GM10266 (cell line): Measurements from ENCODE around the gene THAP2.
A peak's percentile ranks its signal among the peaks of the same experiment; 100 is the strongest.

Source experiments
- DNase-seq: peaks from one replicate; pipeline ENCODE4 v3.0.0; 2012; ENCODE audit errors: extremely low spot score
- TF ChIP-seq, protein P1 (sequence below): IDR thresholded peaks from 2 replicates; pipeline ENCODE4 v1.5.1; 2012; ENCODE audit warnings: mild to moderate bottlenecking, low read depth; ENCODE audit not compliant: control insufficient read depth, insufficient read depth; ENCODE audit errors: missing control alignments

The THAP2 gene

DNA sequence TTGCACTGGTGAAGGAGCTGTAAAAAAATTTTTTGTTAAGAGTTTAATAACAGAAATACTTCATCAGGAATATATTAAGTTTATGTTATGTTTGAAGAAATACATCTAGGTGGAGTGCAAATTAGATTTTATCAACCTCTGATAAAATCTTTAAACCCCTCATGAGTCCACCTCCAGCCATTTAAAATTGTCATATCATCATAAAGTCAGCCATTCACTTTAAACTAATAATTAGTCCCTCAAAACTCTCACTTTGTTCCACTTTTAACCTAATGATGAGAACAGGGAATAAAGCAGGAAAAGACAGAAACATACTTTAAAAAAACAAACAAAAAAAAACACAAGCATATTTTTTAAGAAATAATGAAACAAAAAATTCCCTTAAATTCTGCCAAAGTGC lies 25.6 kb upstream of the THAP2 start:
- TF ChIP-seq, protein P1, sequence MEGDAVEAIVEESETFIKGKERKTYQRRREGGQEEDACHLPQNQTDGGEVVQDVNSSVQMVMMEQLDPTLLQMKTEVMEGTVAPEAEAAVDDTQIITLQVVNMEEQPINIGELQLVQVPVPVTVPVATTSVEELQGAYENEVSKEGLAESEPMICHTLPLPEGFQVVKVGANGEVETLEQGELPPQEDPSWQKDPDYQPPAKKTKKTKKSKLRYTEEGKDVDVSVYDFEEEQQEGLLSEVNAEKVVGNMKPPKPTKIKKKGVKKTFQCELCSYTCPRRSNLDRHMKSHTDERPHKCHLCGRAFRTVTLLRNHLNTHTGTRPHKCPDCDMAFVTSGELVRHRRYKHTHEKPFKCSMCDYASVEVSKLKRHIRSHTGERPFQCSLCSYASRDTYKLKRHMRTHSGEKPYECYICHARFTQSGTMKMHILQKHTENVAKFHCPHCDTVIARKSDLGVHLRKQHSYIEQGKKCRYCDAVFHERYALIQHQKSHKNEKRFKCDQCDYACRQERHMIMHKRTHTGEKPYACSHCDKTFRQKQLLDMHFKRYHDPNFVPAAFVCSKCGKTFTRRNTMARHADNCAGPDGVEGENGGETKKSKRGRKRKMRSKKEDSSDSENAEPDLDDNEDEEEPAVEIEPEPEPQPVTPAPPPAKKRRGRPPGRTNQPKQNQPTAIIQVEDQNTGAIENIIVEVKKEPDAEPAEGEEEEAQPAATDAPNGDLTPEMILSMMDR: no peak
- DNase-seq: no peak

GRCh38 chr12:71639341-71639760 lies 24.8 kb upstream of the THAP2 start:
- TF ChIP-seq, protein P1: peak; percentile 46
- no peak for DNase-seq

GRCh38 chr12:71640316-71640715 lies 23.8 kb upstream of the THAP2 start:
- no peak for DNase-seq
- TF ChIP-seq, protein P1: no peak

- TF ChIP-seq, protein P1: no peak
- no peak for DNase-seq
Observed at GRCh38 chr12:71641390-71641789, 22.7 kb upstream of the THAP2 start.

- no peak for DNase-seq
- TF ChIP-seq, protein P1: no peak
Observed at GRCh38 chr12:71642264-71642663, 21.8 kb upstream of the THAP2 start.

- no peak for DNase-seq
- TF ChIP-seq, protein P1: no peak
Observed at GRCh38 chr12:71645268-71645667, 18.8 kb upstream of the THAP2 start.

DNA sequence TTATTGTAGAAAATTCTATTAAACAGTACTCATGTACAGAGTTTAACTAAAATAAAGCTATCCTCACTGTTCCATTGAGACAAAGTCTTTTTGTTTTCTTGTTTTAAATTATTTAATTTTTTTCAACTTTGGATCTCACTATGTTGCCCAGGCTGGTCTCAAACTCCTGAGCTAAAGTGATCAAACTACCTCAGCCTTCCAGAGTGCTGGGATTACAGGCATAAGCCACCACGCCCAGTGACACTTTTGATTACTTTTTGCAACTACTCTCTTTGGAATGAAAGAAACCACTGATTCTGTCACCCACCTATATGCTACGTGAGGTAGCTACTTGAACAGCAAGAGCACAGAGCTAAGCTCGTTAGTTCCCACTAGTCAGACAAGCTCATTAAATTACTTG lies 17.6 kb upstream of the THAP2 start:
- TF ChIP-seq, protein P1: no peak
- no peak for DNase-seq
